Measurements from ENCODE around the gene ABHD5. TPM values are rescaled to one million over a fixed set of nuclear protein-coding genes. Genes with fewer than 3 reads are reported as not detected.

Gene ABHD5
- total and polyA plus RNA-seq, 2 of the 13 experiments (the other 11 are each of a cell fraction or from before 2014, with no cell fraction given), result 4.5 to 13.3 TPM

DNA sequence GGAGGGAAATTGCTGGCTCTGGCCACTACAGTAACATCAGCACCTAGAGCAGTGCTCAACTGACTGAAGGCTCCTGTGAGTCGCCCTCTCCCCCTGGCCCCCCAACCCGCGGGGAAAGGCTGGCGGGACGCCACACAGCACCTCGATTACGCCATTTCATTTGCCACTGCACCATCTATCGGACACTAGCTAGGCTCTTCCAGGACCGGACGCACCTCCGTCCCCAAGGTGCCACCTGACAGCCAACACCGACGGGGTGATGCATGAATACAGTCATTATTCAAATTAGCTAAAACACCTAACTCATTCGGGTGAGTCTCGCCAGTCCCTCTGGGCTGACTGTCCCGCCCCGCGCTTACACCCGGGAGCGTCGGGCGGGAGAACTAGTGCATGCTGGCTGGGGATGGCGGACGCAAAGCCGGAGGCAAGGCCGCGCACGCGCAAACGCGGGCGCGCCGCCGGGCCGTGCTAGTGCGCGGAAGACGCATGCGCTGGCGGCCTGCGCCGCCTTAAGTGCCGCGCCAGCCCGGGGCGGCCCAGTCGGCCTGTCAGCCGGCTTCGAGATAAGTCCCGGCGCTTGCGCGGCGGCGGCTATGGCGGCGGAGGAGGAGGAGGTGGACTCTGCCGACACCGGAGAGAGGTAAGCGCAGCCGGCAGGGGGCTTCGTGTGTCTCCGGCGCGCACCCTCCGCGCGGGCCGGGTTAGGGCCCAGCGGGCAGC is at the start of gene ABHD5 (continued):
- TF ChIP-seq, protein P1, sequence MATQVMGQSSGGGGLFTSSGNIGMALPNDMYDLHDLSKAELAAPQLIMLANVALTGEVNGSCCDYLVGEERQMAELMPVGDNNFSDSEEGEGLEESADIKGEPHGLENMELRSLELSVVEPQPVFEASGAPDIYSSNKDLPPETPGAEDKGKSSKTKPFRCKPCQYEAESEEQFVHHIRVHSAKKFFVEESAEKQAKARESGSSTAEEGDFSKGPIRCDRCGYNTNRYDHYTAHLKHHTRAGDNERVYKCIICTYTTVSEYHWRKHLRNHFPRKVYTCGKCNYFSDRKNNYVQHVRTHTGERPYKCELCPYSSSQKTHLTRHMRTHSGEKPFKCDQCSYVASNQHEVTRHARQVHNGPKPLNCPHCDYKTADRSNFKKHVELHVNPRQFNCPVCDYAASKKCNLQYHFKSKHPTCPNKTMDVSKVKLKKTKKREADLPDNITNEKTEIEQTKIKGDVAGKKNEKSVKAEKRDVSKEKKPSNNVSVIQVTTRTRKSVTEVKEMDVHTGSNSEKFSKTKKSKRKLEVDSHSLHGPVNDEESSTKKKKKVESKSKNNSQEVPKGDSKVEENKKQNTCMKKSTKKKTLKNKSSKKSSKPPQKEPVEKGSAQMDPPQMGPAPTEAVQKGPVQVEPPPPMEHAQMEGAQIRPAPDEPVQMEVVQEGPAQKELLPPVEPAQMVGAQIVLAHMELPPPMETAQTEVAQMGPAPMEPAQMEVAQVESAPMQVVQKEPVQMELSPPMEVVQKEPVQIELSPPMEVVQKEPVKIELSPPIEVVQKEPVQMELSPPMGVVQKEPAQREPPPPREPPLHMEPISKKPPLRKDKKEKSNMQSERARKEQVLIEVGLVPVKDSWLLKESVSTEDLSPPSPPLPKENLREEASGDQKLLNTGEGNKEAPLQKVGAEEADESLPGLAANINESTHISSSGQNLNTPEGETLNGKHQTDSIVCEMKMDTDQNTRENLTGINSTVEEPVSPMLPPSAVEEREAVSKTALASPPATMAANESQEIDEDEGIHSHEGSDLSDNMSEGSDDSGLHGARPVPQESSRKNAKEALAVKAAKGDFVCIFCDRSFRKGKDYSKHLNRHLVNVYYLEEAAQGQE (IDR thresholded peaks at IDR 0.05; ENCODE audit: borderline replicate concordance in 1 of 2, low read depth in 1 of 2, low read length in 2 of 2), result no peak
- TF ChIP-seq ARNT (IDR thresholded peaks at IDR 0.05) (no peak), ZKSCAN1 (IDR thresholded peaks at IDR 0.05; ENCODE audit: low read length) (no peak), ZNF260 (CRISPR knock-in tag; IDR thresholded peaks at IDR 0.05; ENCODE audit: borderline replicate concordance, low read depth) (no peak), POLR2G (IDR thresholded peaks at IDR 0.05; ENCODE audit: low read depth, low read length) (peak; percentile 99), SMYD3 (CRISPR knock-in tag; IDR thresholded peaks at IDR 0.05) (peak; percentile 68; the same call in 1 of the 2 replicates), ZNF619 (CRISPR knock-in tag; IDR thresholded peaks at IDR 0.05) (no peak), ZFP82 (CRISPR knock-in tag; IDR thresholded peaks at IDR 0.05; ENCODE audit: borderline replicate concordance) (peak; percentile 13), ETV5 (CRISPR knock-in tag; IDR thresholded peaks at IDR 0.05; ENCODE audit: borderline replicate concordance) (peak; percentile 21; the same call in 1 of the 2 replicates), ZBTB7A (CRISPR knock-in tag; IDR thresholded peaks at IDR 0.05) (peak; percentile 68; the same call in 1 of the 2 replicates), MTA3 (CRISPR knock-in tag; IDR thresholded peaks at IDR 0.05) (no peak), KDM6A (CRISPR knock-in tag; IDR thresholded peaks at IDR 0.05; ENCODE audit: low read depth) (no peak), ZKSCAN5 (CRISPR knock-in tag; IDR thresholded peaks at IDR 0.05) (peak; percentile 18; the same call in 1 of the 2 replicates), ZNF234 (CRISPR knock-in tag; conservative IDR thresholded peaks at IDR 0.05) (no peak), HNRNPLL (IDR thresholded peaks at IDR 0.05; ENCODE audit: low read depth, low read length, poor library complexity, severe bottlenecking) (peak; percentile 82), TEAD3 (CRISPR knock-in tag; optimal IDR thresholded peaks at IDR 0.05; ENCODE audit: borderline replicate concordance) (peak; percentile 52)
- TF ChIP-seq, protein P2, sequence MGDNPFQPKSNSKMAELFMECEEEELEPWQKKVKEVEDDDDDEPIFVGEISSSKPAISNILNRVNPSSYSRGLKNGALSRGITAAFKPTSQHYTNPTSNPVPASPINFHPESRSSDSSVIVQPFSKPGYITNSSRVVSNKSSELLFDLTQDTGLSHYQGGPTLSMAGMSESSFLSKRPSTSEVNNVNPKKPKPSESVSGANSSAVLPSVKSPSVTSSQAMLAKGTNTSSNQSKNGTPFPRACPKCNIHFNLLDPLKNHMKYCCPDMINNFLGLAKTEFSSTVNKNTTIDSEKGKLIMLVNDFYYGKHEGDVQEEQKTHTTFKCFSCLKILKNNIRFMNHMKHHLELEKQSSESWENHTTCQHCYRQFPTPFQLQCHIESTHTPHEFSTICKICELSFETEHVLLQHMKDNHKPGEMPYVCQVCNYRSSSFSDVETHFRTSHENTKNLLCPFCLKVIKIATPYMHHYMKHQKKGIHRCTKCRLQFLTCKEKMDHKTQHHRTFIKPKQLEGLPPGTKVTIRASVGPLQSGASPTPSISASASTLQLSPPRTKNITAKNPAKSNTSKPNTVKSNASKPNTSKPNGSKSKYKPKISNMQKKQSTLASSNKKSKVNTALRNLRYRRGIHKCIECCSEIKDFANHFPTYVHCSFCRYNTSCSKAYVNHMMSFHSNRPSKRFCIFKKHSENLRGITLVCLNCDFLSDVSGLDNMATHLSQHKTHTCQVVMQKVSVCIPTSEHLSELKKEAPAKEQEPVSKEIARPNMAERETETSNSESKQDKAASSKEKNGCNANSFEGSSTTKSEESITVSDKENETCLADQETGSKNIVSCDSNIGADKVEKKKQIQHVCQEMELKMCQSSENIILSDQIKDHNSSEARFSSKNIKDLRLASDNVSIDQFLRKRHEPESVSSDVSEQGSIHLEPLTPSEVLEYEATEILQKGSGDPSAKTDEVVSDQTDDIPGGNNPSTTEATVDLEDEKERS (CRISPR knock-in tag; IDR thresholded peaks at IDR 0.05), result 0 out of 2 replicates have a peak, but pooled peaks have one; percentile 52
- TF ChIP-seq, protein P3, sequence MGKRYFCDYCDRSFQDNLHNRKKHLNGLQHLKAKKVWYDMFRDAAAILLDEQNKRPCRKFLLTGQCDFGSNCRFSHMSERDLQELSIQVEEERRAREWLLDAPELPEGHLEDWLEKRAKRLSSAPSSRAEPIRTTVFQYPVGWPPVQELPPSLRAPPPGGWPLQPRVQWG (CRISPR knock-in tag; IDR thresholded peaks at IDR 0.05; ENCODE audit: borderline replicate concordance, low read depth), result no peak

Data from HepG2 (cell line).